ENCODE measurements around the gene PREX1.

Gene PREX1

DNA sequence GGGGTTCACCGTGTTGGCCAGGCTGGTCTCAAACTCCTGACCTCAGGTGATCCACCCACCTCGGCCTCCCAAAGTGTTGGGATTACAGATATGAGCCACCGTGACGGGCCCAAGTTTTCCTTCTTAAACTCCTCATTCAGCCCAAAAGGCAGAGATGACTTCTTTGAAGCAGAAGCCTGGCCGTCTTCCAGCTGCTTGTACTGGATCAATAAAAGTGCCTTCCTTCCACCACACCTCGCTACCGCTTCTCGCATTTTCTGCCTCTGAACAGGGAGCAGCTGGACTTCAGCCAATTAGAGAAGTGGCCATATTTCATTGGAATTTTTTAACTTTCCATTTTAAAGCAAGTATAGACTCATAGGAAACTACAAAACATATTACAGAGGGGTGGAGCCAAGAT, 241.1 kb downstream of the PREX1 start:
- no peak for DNase-seq (ENCODE audit: low read depth in 2 of 2)

DNA sequence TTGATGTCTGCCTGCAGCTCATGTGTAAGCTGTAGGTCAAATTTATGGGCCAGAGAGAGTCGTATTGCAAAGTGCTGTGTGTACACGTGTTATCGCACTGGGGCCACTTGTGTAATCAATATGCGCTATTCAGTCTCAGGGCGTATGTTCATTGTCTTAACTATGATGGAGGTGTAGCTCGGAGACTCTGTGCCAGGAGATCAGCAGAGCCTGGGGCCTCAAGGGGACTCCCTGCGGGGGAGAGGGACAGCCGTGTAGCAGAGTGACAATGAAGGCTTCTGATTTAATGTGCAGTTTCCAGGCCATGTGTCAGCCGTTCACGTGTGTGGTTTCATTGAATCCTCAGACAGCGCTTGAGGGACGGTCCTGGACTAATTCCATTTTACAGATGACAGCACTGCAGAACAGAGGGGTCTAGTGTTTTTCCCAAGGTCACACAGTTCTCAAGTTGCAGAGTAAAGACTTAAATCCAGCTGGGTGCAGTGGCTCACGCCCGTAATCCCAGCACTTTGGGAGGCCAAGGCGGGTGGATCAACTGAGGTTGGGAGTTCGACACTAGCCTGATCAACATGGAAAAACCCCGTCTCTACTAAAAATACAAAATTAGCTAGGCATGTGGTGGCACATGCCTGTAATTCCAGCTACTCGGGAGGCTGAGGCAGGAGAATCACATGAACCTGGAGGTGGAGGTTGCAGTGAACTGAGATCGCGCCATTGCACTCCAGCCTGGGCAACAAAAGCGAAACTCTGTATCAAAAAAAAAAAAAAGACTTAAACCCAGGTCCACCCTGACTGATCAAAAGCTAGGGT, 242.5 kb downstream of the PREX1 start:
- no peak for DNase-seq (ENCODE audit: low read depth in 2 of 2)

- DNase-seq (ENCODE audit: low read depth in 2 of 2): no peak
Measured at GRCh38 chr20:48584391-48585060, 243.3 kb downstream of the PREX1 start.

GRCh38 chr20:48583801-48584200, 244.0 kb downstream of the PREX1 start:
- no peak for DNase-seq (ENCODE audit: low read depth in 2 of 2)

- no peak for DNase-seq (ENCODE audit: low read depth in 2 of 2)
Measured at GRCh38 chr20:48583171-48583570, 244.6 kb downstream of the PREX1 start.

- no peak for DNase-seq (ENCODE audit: low read depth in 2 of 2)
Measured at GRCh38 chr20:48582673-48582985, 245.2 kb downstream of the PREX1 start.

DNA sequence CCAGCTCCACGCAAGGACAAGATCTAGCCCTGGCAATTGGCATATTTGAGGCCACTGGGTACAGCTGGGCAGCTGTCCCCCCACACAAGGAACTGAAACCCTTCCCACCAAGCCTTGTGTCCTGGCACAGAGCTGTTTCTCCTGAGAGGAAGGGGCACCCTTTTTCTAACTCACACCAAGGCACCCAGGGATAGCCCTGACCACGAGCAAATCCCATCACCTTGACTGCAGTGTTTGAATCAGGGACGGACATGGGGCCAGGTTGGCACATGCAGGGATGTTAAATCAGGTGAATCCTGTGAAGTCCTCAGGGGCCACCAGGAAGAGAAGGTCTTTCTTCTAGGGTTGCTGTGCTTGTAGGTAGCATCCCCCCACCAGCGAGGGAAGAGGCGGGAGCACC, 246.6 kb downstream of the PREX1 start:
- DNase-seq (ENCODE audit: low read depth in 2 of 2): no peak

DNA sequence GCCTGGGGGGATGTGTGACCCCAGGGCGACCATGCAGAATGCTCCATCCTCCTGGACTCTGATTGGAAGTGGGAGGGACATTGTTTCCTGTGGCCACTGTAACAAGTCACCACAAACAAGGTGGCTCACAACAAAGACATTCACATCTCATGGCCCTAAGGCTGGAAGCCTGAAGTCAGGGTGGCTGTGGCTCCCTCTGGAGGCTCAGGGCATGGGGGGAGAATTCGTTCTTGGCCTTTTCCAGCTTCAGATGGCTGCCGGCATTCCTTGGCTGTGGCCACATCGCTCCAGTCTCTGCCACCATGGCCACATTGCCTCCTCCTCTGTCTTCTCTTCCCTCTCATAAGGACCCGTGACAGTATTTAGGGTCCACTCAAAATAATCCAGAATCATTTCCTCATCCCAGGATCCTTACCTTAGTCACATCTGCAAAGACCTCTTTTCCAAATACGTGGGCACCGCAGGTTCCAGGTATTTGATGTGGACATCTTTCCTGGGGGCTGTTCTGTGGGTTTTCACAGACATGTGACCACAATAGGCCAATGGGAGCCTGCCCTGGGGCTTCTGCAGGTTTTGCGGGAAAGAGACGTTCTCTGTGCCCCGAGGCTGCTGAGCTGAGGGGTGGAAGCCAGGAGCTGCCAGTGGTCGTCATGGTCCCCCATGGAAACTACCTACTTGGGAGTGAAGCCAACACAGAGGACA, 249.3 kb downstream of the PREX1 start:
- DNase-seq (ENCODE audit: low read depth in 2 of 2): no peak

GRCh38 chr20:48577557-48577956, 250.2 kb downstream of the PREX1 start:
- DNase-seq (ENCODE audit: low read depth in 2 of 2): no peak

- no peak for DNase-seq (ENCODE audit: low read depth in 2 of 2)
Measured at GRCh38 chr20:48574383-48574782, 253.4 kb downstream of the PREX1 start.

All from stimulated activated CD8-positive, alpha-beta memory T cell treated with anti-CD3 and anti-CD28 coated beads, Interleukin-7, amount 100 ng/mL, for 4 hours (primary cell).